Upper lobe of right lung (tissue), 1 donor: ENCODE data around the gene CD81. TPM values are rescaled to one million over a fixed set of nuclear protein-coding genes. Genes with fewer than 3 reads are reported as not detected.
A peak's percentile ranks its signal among the peaks of the same experiment; 100 is the strongest.

ENCODE experiments used
- ATAC-seq: fragments of 200-7000 bp; cut with Tn5 transposase; one replicate; pipeline ENCODE4 v1.9.1; 2020; ENCODE audit warnings: mild to moderate bottlenecking, moderate library complexity
- DNase-seq: peaks from one replicate; pipeline ENCODE4 v3.0.0-alpha.2; 2020
- H3K27ac ChIP-seq: fragments of 200-600 bp; one replicate; pipeline ENCODE4 v1.8.0; 2022
- H3K27me3 ChIP-seq: fragments of 200-600 bp; one replicate; pipeline ENCODE4 v1.8.0; 2022; ENCODE audit warnings: mild to moderate bottlenecking
- H3K36me3 ChIP-seq: fragments of 200-600 bp; one replicate; pipeline ENCODE4 v1.8.0; 2022
- H3K4me1 ChIP-seq: fragments of 200-600 bp; one replicate; pipeline ENCODE4 v1.8.0; 2022
- H3K4me3 ChIP-seq: fragments of 200-600 bp; one replicate; pipeline ENCODE4 v1.8.0; 2022; ENCODE audit warnings: mild to moderate bottlenecking
- H3K9me3 ChIP-seq: fragments of 200-600 bp; one replicate; pipeline ENCODE4 v1.8.0; 2022
- CTCF ChIP-seq: fragments of 200-600 bp; IDR thresholded peaks from one replicate; pipeline ENCODE4 v1.8.0; 2022; ENCODE audit warnings: antibody characterized with exemption
- intact Hi-C: fragments of 100-400 bp; cut with DNase I; formaldehyde crosslinking; loops from one replicate; pipeline ENCODE4 v1.11.0; 2022
- total RNA-seq: library from RNA; stranded (reverse); fragmentation: NEBNext Ultra II Directional; extraction: Animal tissue kit (Norgen Biotek cat#: 25700); gene quantifications from one replicate; pipeline ENCODE4 v1.2.1, GENCODE V29; 2021
- donor health status: DM: no; HTN: yes; CAD: no; lungs with severe emphysema.

CD81 gene
- total RNA-seq, 1 donor from 2014 or later = 801 TPM

GRCh38 chr11:2443406-2443805 is 66.3 kb downstream of the CD81 start:
- DNase-seq (no peak), ATAC-seq (no peak)
- peaks cover 29% of the 10 kb centered on the region for H3K4me1 ChIP-seq
- peaks cover 9% of the 10 kb centered on the region for H3K27me3 ChIP-seq
- H3K4me3 ChIP-seq = no peak overlapping the region
- no peaks in the 10 kb centered on the region for H3K9me3 ChIP-seq
- no peak for TF ChIP-seq CTCF
- H3K36me3 ChIP-seq = no peaks in the 10 kb centered on the region
- intact Hi-C loops = no loop called here
- no peak overlapping the region for H3K27ac ChIP-seq

GRCh38 chr11:2443881-2444820 is 67.0 kb downstream of the CD81 start, which contains the start of gene TRPM5:
Gene TRPM5, minus strand, starts transcription at chr11:2444514. Its CDS starts 21,478 bp downstream, at chr11:2423036.
- Histone ChIP-seq H3K9me3 (no peaks in the 10 kb centered on the region), H3K4me3 (peak within 1 kb of the TSS; percentile 57), H3K4me1 (peaks cover 29% of the 10 kb centered on the region), H3K27ac (no peak within 1 kb of the TSS), H3K27me3 (peaks cover 9% of the 10 kb centered on the region), H3K36me3 (no peaks in the 10 kb centered on the region)
- TF ChIP-seq CTCF = no peak
- peak; percentile 73 for DNase-seq
- peak; percentile 56 for ATAC-seq
- intact Hi-C loops = no loop called here

- Histone ChIP-seq H3K27me3 (peaks cover 9% of the 10 kb centered on the region), H3K4me3 (peak within 1 kb of the TSS; percentile 57), H3K4me1 (peaks cover 29% of the 10 kb centered on the region), H3K27ac (no peak within 1 kb of the TSS), H3K9me3 (no peaks in the 10 kb centered on the region), H3K36me3 (no peaks in the 10 kb centered on the region)
- ATAC-seq (peak; percentile 90), DNase-seq (peak; percentile 92)
- intact Hi-C loops = no loop called here
- TF ChIP-seq CTCF = peak; percentile 2
Measured at GRCh38 chr11:2444821-2445745, 68.0 kb downstream of the CD81 start, which contains the start of gene KCNQ1. Gene KCNQ1, plus strand, starts transcription at chr11:2445008. Its CDS starts 91 bp downstream, at chr11:2445099.

GRCh38 chr11:2445746-2446551 is 68.8 kb downstream of the CD81 start:
- no peak overlapping the region for H3K27ac ChIP-seq
- peak; percentile 80 for DNase-seq
- no peaks in the 10 kb centered on the region for H3K36me3 ChIP-seq
- peaks cover 29% of the 10 kb centered on the region for H3K4me1 ChIP-seq
- intact Hi-C loops = no loop called here
- H3K9me3 ChIP-seq = no peaks in the 10 kb centered on the region
- peak overlapping the region; percentile 57 for H3K4me3 ChIP-seq
- peaks cover 9% of the 10 kb centered on the region for H3K27me3 ChIP-seq
- no peak for TF ChIP-seq CTCF
- ATAC-seq = peak; percentile 29
